Left ventricle myocardium inferior (tissue), 1 donor: Measurements from ENCODE around the gene ACTN1. TPM values are rescaled to one million over a fixed set of nuclear protein-coding genes. Genes with fewer than 3 reads are reported as not detected.
A peak's percentile ranks its signal among the peaks of the same experiment; 100 is the strongest.

Experiments
- DNase-seq: peaks from one replicate; pipeline ENCODE4 v3.0.0-alpha.2; 2020
- H3K27ac ChIP-seq: fragments of 200-600 bp; replicated peaks from 2 replicates; pipeline ENCODE4 v1.8.0; 2021
- H3K27me3 ChIP-seq: fragments of 200-600 bp; 2 replicates; pipeline ENCODE4 v1.8.0; 2021; ENCODE audit warnings: low read depth
- H3K36me3 ChIP-seq: fragments of 200-600 bp; 2 replicates; pipeline ENCODE4 v1.8.0; 2021
- H3K4me1 ChIP-seq: fragments of 200-600 bp; 2 replicates; pipeline ENCODE4 v1.8.0; 2021
- H3K4me3 ChIP-seq: fragments of 200-600 bp; 2 replicates; pipeline ENCODE4 v1.8.0; 2021; ENCODE audit warnings: mild to moderate bottlenecking, moderate library complexity
- H3K9me3 ChIP-seq: fragments of 200-600 bp; replicated peaks from 2 replicates; pipeline ENCODE4 v1.8.0; 2021
- CTCF ChIP-seq: fragments of 200-600 bp; IDR thresholded peaks from 2 replicates; pipeline ENCODE4 v1.8.0; 2021; ENCODE audit warnings: antibody characterized with exemption, mild to moderate bottlenecking, borderline replicate concordance
- intact Hi-C: fragments of 100-400 bp; cut with micrococcal nuclease; formaldehyde crosslinking; loops from one replicate; pipeline ENCODE4 v1.11.0; 2022
- total RNA-seq: library from RNA; stranded (reverse); fragmentation: NEBNext Ultra II Directional; extraction: Animal tissue kit (Norgen Biotek cat#: 25700); gene quantifications from one replicate; pipeline ENCODE4 v1.2.1, GENCODE V29; 2021
- donor health status: DM: no; HTN: yes; CAD: no; lungs with severe emphysema.

The ACTN1 gene
- total RNA-seq, 1 donor from 2014 or later: 75.4 TPM

GRCh38 chr14:68893566-68893965 lies 85.5 kb downstream of the ACTN1 start:
- Histone ChIP-seq H3K4me1 (peaks cover 28% of the 10 kb centered on the region), H3K36me3 (peaks cover 70% of the 10 kb centered on the region), H3K4me3 (no peak overlapping the region), H3K27me3 (no peaks in the 10 kb centered on the region), H3K9me3 (no peaks in the 10 kb centered on the region), H3K27ac (no peak overlapping the region)
- intact Hi-C loops: no loop called here
- no peak for TF ChIP-seq CTCF
- no peak for DNase-seq

- DNase-seq: no peak
- no peaks in the 10 kb centered on the region for H3K27me3 ChIP-seq
- H3K27ac ChIP-seq: no peak overlapping the region
- TF ChIP-seq CTCF: no peak
- peaks cover 70% of the 10 kb centered on the region for H3K36me3 ChIP-seq
- peaks cover 34% of the 10 kb centered on the region for H3K4me1 ChIP-seq
- no peak overlapping the region for H3K4me3 ChIP-seq
- intact Hi-C loops: no loop called here
- no peaks in the 10 kb centered on the region for H3K9me3 ChIP-seq
Measured at GRCh38 chr14:68892961-68893360, 86.1 kb downstream of the ACTN1 start.

GRCh38 chr14:68891851-68892660 lies 87.0 kb downstream of the ACTN1 start:
- Histone ChIP-seq H3K36me3 (peaks cover 64% of the 10 kb centered on the region), H3K9me3 (no peaks in the 10 kb centered on the region), H3K4me3 (no peak overlapping the region), H3K27me3 (no peaks in the 10 kb centered on the region), H3K4me1 (peaks cover 35% of the 10 kb centered on the region), H3K27ac (no peak overlapping the region)
- intact Hi-C loops: no loop called here
- DNase-seq: no peak
- TF ChIP-seq CTCF: no peak

- H3K9me3 ChIP-seq: no peaks in the 10 kb centered on the region
- H3K27ac ChIP-seq: no peak overlapping the region
- intact Hi-C loops: no loop called here
- no peak for TF ChIP-seq CTCF
- H3K4me1 ChIP-seq: peaks cover 44% of the 10 kb centered on the region
- no peak for DNase-seq
- peaks cover 63% of the 10 kb centered on the region for H3K36me3 ChIP-seq
- no peak overlapping the region for H3K4me3 ChIP-seq
- no peaks in the 10 kb centered on the region for H3K27me3 ChIP-seq
Measured at GRCh38 chr14:68890173-68890931, 88.8 kb downstream of the ACTN1 start.

- H3K27ac ChIP-seq: peak overlapping the region; percentile 58
- peaks cover 77% of the 10 kb centered on the region for H3K36me3 ChIP-seq
- intact Hi-C loops: no loop called here
Measured at GRCh38 chr14:68888883-68889282, 90.2 kb downstream of the ACTN1 start.

More at GRCh38 chr14:68888883-68889282, 90.2 kb downstream of the ACTN1 start:
- TF ChIP-seq CTCF: no peak
- no peak for DNase-seq
- H3K4me1 ChIP-seq: peaks cover 44% of the 10 kb centered on the region
- H3K9me3 ChIP-seq: no peaks in the 10 kb centered on the region
- no peak overlapping the region for H3K4me3 ChIP-seq
- H3K27me3 ChIP-seq: no peaks in the 10 kb centered on the region
